HepG2 (cell line): ENCODE data around the gene USP28. TPM values are rescaled to one million over a fixed set of nuclear protein-coding genes. Genes with fewer than 3 reads are reported as not detected.

Experiments used
- ELF3 ChIP-seq: IDR thresholded peaks from 2 replicates; pipeline ENCODE4 v1.6.1; 2016; ENCODE audit warnings: missing genetic modification reagents, missing compliant biosample characterization
- HOXD1 ChIP-seq: sonication (generic); formaldehyde crosslinking; IDR thresholded peaks from 2 replicates; pipeline ENCODE4 v1.5.0; 2020; ENCODE audit warnings: missing genetic modification reagents
- KDM1A ChIP-seq: IDR thresholded peaks from 2 replicates; pipeline ENCODE4 v1.6.1; 2016; ENCODE audit warnings: missing compliant biosample characterization
- MIXL1 ChIP-seq: IDR thresholded peaks from 2 replicates; pipeline ENCODE4 v1.6.1; 2016
- POLR2AphosphoS2 ChIP-seq: IDR thresholded peaks from 2 replicates; pipeline ENCODE4 v1.6.1; 2011; ENCODE audit warnings: low read depth, low read length, improper control_type of control experiment
- RBM22 ChIP-seq: fragments of 200-400 bp; formaldehyde crosslinking; optimal IDR thresholded peaks from 2 replicates; pipeline ENCODE3; 2017; ENCODE audit warnings: mild to moderate bottlenecking, low read length, moderate library complexity
- SKI ChIP-seq: fragments of 450-650 bp; IDR thresholded peaks from one replicate; pipeline ENCODE4 v1.6.1; 2018; ENCODE audit warnings: mild to moderate bottlenecking; ENCODE audit not compliant: partially characterized antibody
- SNAPC2 ChIP-seq: sonication (generic); formaldehyde crosslinking; IDR thresholded peaks from 2 replicates; pipeline ENCODE4 v1.8.1; 2022; ENCODE audit warnings: mild to moderate bottlenecking, missing genetic modification reagents
- ZNF775 ChIP-seq: sonication (generic); formaldehyde crosslinking; IDR thresholded peaks from 2 replicates; pipeline ENCODE4 v1.4.0; 2020; ENCODE audit warnings: missing genetic modification reagents, mild to moderate bottlenecking, moderate library complexity, borderline replicate concordance
- polyA plus RNA-seq, 8 experiments: library from polyadenylated mRNA; depleted of rRNA in 3 of 8; stranded (reverse) in 7 of 8; unstranded in 1 of 8; fragments of >200 nt; fragmentation: Illumina TruSeq in 4 of 8; extraction: Trizol in 4 of 8; gene quantifications; 2 replicates each; pipeline versions ENCODE4 v1.2.1 to v1.2.3, GENCODE V29; 2011 to 2016; ENCODE audit warnings: low read depth in 4 of 8, missing spikeins in 1 of 8, mixed read lengths in 1 of 8; ENCODE audit not compliant: insufficient read depth in 1 of 8
- total RNA-seq, 5 experiments: library from RNA; depleted of rRNA; stranded (reverse); fragments of >200 nt; fragmentation: Illumina TruSeq; extraction: Trizol; gene quantifications; 2 replicates each; pipeline ENCODE4 v1.2.3, GENCODE V29; 2016; ENCODE audit warnings: low read depth in 1 of 5
- TF ChIP-seq, protein P1 (sequence below): sonication (generic); formaldehyde crosslinking; IDR thresholded peaks from 2 replicates; pipeline ENCODE4 v1.4.0; 2020; ENCODE audit warnings: missing genetic modification reagents
- TF ChIP-seq, protein P2 (sequence below): IDR thresholded peaks from 2 replicates; pipeline ENCODE4 v1.6.1; 2016; ENCODE audit warnings: mild to moderate bottlenecking, missing biosample characterization, missing genetic modification reagents
- TF ChIP-seq, protein P3 (sequence below): sonication (generic); formaldehyde crosslinking; IDR thresholded peaks from 2 replicates; pipeline ENCODE4 v1.4.0; 2020; ENCODE audit warnings: missing genetic modification reagents
- TF ChIP-seq, protein P4 (sequence below): sonication (generic); formaldehyde crosslinking; IDR thresholded peaks from 2 replicates; pipeline ENCODE4 v1.5.1; 2020; ENCODE audit warnings: mild to moderate bottlenecking, missing genetic modification reagents, borderline replicate concordance
- TF ChIP-seq, protein P5 (sequence below): sonication (generic); formaldehyde crosslinking; IDR thresholded peaks from 2 replicates; pipeline ENCODE4 v1.9.0; 2021; ENCODE audit warnings: missing genetic modification reagents, borderline replicate concordance

USP28 gene
- total and polyA plus RNA-seq, 2 of the 13 experiments (the other 11 are each of a cell fraction or from before 2014, with no cell fraction given) = 29.6 to 34.3 TPM

DNA sequence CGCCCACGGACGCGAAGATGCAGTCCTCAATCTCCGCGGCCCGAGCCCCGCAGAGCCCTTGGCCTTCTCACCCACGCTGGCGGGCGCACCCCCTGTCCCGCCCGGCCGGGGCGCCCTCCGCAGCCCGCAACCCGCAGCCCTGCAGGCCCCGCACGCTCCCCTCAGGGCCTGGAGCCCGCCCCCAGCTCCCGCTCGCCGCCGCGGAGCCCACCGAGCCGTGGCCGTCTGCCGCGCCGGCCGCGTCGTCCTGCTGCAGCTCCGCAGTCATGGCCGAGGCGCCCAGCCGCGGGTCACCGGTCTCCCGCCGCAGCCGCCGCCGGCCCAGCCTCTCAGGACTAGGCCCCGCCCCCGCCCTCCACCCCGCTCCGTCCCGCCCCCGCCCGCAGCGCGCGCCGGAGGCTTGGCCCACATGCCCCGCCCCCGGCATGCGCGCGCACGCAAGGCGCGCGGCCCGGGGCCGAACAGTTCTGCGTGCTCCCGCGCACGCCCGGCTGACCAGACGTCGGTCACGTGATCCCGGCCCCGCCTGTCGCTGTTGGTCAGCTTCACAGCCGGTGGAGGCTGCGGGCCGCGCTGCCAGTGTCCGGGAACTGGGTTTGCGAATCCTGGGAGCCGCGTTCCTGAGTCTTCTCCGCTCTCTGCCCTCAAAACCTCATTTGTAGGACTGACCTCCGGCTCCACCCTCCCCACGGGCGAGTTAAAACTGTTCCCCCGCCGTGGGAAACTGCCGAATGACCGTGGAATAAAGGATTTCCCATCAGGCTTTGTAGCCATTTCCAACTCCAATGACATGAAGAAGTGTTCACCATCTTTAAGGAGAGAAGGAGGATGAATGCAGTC, at the start of gene USP28 (continued):
- no peak for TF ChIP-seq POLR2AphosphoS2
- TF ChIP-seq, protein P1, sequence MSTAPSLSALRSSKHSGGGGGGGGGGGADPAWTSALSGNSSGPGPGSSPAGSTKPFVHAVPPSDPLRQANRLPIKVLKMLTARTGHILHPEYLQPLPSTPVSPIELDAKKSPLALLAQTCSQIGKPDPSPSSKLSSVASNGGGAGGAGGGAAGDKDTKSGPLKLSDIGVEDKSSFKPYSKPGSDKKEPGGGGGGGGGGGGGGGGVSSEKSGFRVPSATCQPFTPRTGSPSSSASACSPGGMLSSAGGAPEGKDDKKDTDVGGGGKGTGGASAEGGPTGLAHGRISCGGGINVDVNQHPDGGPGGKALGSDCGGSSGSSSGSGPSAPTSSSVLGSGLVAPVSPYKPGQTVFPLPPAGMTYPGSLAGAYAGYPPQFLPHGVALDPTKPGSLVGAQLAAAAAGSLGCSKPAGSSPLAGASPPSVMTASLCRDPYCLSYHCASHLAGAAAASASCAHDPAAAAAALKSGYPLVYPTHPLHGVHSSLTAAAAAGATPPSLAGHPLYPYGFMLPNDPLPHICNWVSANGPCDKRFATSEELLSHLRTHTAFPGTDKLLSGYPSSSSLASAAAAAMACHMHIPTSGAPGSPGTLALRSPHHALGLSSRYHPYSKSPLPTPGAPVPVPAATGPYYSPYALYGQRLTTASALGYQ (CRISPR knock-in tag) = no peak
- TF ChIP-seq, protein P2, sequence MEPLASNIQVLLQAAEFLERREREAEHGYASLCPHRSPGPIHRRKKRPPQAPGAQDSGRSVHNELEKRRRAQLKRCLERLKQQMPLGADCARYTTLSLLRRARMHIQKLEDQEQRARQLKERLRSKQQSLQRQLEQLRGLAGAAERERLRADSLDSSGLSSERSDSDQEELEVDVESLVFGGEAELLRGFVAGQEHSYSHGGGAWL = 0 out of 2 replicates have a peak, but pooled peaks have one; percentile 27
- TF ChIP-seq, protein P3, sequence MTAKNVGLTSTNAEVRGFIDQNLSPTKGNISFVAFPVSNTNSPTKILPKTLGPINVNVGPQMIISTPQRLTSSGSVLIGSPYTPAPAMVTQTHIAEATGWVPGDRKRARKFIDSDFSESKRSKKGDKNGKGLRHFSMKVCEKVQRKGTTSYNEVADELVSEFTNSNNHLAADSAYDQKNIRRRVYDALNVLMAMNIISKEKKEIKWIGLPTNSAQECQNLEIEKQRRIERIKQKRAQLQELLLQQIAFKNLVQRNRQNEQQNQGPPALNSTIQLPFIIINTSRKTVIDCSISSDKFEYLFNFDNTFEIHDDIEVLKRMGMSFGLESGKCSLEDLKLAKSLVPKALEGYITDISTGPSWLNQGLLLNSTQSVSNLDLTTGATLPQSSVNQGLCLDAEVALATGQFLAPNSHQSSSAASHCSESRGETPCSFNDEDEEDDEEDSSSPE (CRISPR knock-in tag) = peak; percentile 75; the same call in 1 of the 2 replicates
- TF ChIP-seq SKI = no peak
- TF ChIP-seq ELF3 (CRISPR knock-in tag) = peak; percentile 63; the same call in 1 of the 2 replicates
- TF ChIP-seq, protein P4, sequence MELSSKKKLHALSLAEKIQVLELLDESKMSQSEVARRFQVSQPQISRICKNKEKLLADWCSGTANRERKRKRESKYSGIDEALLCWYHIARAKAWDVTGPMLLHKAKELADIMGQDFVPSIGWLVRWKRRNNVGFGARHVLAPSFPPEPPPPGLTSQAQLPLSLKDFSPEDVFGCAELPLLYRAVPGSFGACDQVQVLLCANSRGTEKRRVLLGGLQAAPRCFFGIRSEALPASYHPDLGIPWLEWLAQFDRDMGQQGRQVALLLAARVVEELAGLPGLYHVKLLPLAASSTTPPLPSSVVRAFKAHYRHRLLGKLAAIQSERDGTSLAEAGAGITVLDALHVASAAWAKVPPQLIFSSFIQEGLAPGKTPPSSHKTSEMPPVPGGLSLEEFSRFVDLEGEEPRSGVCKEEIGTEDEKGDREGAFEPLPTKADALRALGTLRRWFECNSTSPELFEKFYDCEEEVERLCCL (CRISPR knock-in tag) = no peak
- TF ChIP-seq KDM1A (CRISPR knock-in tag) = no peak
- TF ChIP-seq MIXL1 (CRISPR knock-in tag) = 0 out of 2 replicates have a peak, but pooled peaks have one; percentile 21
- no peak for TF ChIP-seq HOXD1
- no peak for TF ChIP-seq ZNF775
- peak; percentile 45 for TF ChIP-seq RBM22
- TF ChIP-seq SNAPC2 = 0 out of 2 replicates have a peak, but pooled peaks have one; percentile 58
- TF ChIP-seq, protein P5, sequence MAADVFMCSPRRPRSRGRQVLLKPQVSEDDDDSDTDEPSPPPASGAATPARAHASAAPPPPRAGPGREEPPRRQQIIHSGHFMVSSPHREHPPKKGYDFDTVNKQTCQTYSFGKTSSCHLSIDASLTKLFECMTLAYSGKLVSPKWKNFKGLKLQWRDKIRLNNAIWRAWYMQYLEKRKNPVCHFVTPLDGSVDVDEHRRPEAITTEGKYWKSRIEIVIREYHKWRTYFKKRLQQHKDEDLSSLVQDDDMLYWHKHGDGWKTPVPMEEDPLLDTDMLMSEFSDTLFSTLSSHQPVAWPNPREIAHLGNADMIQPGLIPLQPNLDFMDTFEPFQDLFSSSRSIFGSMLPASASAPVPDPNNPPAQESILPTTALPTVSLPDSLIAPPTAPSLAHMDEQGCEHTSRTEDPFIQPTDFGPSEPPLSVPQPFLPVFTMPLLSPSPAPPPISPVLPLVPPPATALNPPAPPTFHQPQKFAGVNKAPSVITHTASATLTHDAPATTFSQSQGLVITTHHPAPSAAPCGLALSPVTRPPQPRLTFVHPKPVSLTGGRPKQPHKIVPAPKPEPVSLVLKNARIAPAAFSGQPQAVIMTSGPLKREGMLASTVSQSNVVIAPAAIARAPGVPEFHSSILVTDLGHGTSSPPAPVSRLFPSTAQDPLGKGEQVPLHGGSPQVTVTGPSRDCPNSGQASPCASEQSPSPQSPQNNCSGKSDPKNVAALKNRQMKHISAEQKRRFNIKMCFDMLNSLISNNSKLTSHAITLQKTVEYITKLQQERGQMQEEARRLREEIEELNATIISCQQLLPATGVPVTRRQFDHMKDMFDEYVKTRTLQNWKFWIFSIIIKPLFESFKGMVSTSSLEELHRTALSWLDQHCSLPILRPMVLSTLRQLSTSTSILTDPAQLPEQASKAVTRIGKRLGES (CRISPR knock-in tag) = peak; percentile 56; the same call in 1 of the 2 replicates
